Fibroblast of villous mesenchyme (primary cell): ENCODE data around the gene DPF1. TPM values are rescaled to one million over a fixed set of nuclear protein-coding genes. Genes with fewer than 3 reads are reported as not detected.

ENCODE experiments used
- DNase-seq: peaks from one replicate; pipeline ENCODE4 v3.0.0-alpha.2; 2010; ENCODE audit warnings: low read depth
- H3K4me3 ChIP-seq: 2 replicates; pipeline ENCODE4 v1.5.1; 2011; ENCODE audit warnings: low read depth, mild to moderate bottlenecking, low read length
- total RNA-seq: library from RNA; depleted of rRNA; stranded (reverse); fragments of >200 nt; gene quantifications from 2 replicates; pipeline ENCODE4 v1.2.3, GENCODE V29; 2012
- TF ChIP-seq, protein P1 (sequence below): IDR thresholded peaks from 2 replicates; pipeline ENCODE4 v1.5.1; 2012; ENCODE audit warnings: low read depth, mild to moderate bottlenecking, low read length; ENCODE audit not compliant: insufficient read depth

DPF1 gene
- total RNA-seq, 1 donor = 1.7 TPM

GRCh38 chr19:38255383-38256014 is 31.5 kb upstream of the DPF1 start:
- peak overlapping the region; percentile 59 for H3K4me3 ChIP-seq
- TF ChIP-seq, protein P1, sequence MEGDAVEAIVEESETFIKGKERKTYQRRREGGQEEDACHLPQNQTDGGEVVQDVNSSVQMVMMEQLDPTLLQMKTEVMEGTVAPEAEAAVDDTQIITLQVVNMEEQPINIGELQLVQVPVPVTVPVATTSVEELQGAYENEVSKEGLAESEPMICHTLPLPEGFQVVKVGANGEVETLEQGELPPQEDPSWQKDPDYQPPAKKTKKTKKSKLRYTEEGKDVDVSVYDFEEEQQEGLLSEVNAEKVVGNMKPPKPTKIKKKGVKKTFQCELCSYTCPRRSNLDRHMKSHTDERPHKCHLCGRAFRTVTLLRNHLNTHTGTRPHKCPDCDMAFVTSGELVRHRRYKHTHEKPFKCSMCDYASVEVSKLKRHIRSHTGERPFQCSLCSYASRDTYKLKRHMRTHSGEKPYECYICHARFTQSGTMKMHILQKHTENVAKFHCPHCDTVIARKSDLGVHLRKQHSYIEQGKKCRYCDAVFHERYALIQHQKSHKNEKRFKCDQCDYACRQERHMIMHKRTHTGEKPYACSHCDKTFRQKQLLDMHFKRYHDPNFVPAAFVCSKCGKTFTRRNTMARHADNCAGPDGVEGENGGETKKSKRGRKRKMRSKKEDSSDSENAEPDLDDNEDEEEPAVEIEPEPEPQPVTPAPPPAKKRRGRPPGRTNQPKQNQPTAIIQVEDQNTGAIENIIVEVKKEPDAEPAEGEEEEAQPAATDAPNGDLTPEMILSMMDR = no peak
- peak; percentile 42 for DNase-seq

DNA sequence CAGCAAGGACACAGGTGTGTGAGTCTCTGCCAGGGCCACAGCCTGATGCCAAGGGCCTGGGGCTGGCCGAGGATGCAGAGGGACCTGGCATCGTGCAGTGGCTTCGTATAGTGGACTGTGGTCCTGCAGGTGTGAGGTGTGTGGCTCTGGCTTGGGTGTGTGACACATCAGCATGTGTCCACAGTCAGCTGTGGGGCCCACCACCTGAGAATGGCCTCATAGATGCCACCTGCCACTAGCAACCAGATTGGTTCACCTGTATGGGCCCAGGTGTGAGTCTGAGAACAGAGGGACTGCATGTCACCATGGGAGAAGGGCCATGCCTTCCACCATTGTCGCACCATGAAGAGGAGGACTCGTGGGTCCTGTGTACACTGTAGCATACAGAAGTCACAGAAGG is 29.8 kb upstream of the DPF1 start:
- DNase-seq = no peak
- no peak overlapping the region for H3K4me3 ChIP-seq
- TF ChIP-seq, protein P1 = no peak

DNA sequence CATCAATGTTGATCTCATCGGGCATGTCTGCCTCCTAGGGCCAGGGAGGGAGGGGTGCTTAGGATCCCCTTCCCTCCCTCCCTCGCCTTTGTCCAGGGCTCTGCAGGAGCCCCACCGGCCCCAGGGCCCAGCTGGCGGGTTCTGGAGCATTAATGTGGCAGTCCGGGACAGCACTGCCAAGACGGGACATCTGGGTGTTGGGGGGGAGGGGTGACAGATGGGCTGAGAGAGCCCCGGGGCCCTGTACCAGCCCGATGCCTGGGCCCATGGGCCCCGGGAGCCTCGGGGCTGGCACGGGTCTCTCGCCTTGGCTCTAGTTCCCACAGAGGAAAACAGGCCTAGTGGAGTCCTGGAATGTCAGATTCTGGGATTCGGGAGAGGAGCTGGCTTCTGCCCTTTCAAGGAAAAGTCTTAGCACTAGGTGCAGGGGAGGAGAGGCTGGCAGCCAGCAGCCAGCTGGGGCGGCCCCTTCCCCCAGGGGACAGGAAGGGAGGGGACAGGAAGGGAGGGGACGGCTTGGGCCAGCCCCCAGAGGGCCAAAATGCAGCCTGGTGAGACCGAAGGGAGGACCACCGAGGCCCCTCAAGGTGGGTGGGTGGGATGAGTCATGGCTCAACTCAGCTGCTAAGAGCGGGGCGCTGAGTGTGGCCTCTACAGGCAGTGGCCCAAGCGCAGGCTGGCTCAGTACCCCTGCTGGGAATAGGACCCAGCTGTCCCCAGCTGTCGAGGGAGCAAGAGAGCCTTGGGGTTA is 29.1 kb upstream of the DPF1 start:
- TF ChIP-seq, protein P1 = no peak
- no peak for DNase-seq
- H3K4me3 ChIP-seq = no peak overlapping the region

GRCh38 chr19:38252385-38252784 is 28.4 kb upstream of the DPF1 start:
- TF ChIP-seq, protein P1 = no peak
- DNase-seq = no peak
- H3K4me3 ChIP-seq = no peak overlapping the region

GRCh38 chr19:38251564-38252051 is 27.6 kb upstream of the DPF1 start:
- TF ChIP-seq, protein P1 = no peak
- no peak overlapping the region for H3K4me3 ChIP-seq
- no peak for DNase-seq

GRCh38 chr19:38250821-38251563 is 27.0 kb upstream of the DPF1 start:
- no peak overlapping the region for H3K4me3 ChIP-seq
- TF ChIP-seq, protein P1 = no peak
- peak; percentile 59 for DNase-seq
